Calu3 (cell line): ENCODE results near the gene CAPN11. TPM values are rescaled to one million over a fixed set of nuclear protein-coding genes. Genes with fewer than 3 reads are reported as not detected.

ENCODE experiments used
- BruUV-seq: library from RNA; stranded (reverse); fragments of 400-500 nt; replicated peaks from 2 replicates; lab custom pipeline; 2021; lab: Mats Ljungman, UMichigan
- CTCF ChIA-PET: fragments of 300-600 bp; sonication (Branson Sonifier 250); formaldehyde crosslinking; loops from one replicate; lab custom pipeline; 2022; ENCODE audit warnings: antibody characterized with exemption; lab: Charles Lee
- DNase-seq: peaks from one replicate; pipeline ENCODE4 v3.0.0; 2022
- H3K27ac Mint-ChIP-seq: one replicate; pipeline ENCODE4 v1.8.0; 2022; ENCODE audit warnings: mixed read lengths; ENCODE audit not compliant: unreplicated experiment
- H3K27me3 Mint-ChIP-seq: one replicate; pipeline ENCODE4 v1.8.0; 2022; ENCODE audit warnings: mixed read lengths; ENCODE audit not compliant: unreplicated experiment
- H3K36me3 Mint-ChIP-seq: one replicate; pipeline ENCODE4 v1.8.0; 2022; ENCODE audit warnings: mild to moderate bottlenecking, moderate library complexity, mixed read lengths; ENCODE audit not compliant: insufficient read depth, unreplicated experiment
- H3K4me1 Mint-ChIP-seq: one replicate; pipeline ENCODE4 v1.8.0; 2022; ENCODE audit warnings: mild to moderate bottlenecking, low read depth, mixed read lengths; ENCODE audit not compliant: unreplicated experiment
- H3K4me3 Mint-ChIP-seq: one replicate; pipeline ENCODE4 v1.8.0; 2022; ENCODE audit warnings: mild to moderate bottlenecking, low read depth, moderate library complexity, mixed read lengths; ENCODE audit not compliant: unreplicated experiment
- H3K9me3 Mint-ChIP-seq: one replicate; pipeline ENCODE4 v1.8.0; 2022; ENCODE audit warnings: low read depth, mixed read lengths; ENCODE audit not compliant: unreplicated experiment
- CTCF ChIP-seq: fragments of 200-600 bp; IDR thresholded peaks from one replicate; pipeline ENCODE4 v1.8.0; 2022; ENCODE audit warnings: antibody characterized with exemption; ENCODE audit not compliant: unreplicated experiment
- intact Hi-C: fragments of 100-400 bp; cut with micrococcal nuclease; formaldehyde crosslinking; loops from one replicate; pipeline ENCODE4 v1.10.0; 2022; ENCODE audit not compliant: unreplicated experiment
- total RNA-seq: library from RNA; stranded (reverse); gene quantifications from 2 replicates; pipeline ENCODE4 v1.2.3, GENCODE V29; 2022

Gene CAPN11
- total RNA-seq, 1 experiment from 2014 or later, result not detected

- BruUV-seq, result no TSS peak
- H3K27ac Mint-ChIP-seq, result no peak overlapping the region
These were observed 43.8 kb downstream of the CAPN11 start for GRCh38 chr6:44202332-44202971.

GRCh38 chr6:44202972-44203750, 44.5 kb downstream of the CAPN11 start:
- H3K27me3 Mint-ChIP-seq, result no peaks in the 10 kb centered on the region
- CTCF ChIA-PET, result interaction anchor here (0.7 to 1.8 kb wide), 3 partner anchors 10 to 21 kb away, joined by 3 to 7 read pairs (median 7); no protein-coding TSS in a partner anchor
- peaks cover 21% of the 10 kb centered on the region for H3K4me1 Mint-ChIP-seq
- BruUV-seq, result no TSS peak
- intact Hi-C loops, result no loop called here
- H3K27ac Mint-ChIP-seq, result no peak overlapping the region
- TF ChIP-seq CTCF, result no peak
- DNase-seq, result no peak
- H3K4me3 Mint-ChIP-seq, result no peak overlapping the region
- no peaks in the 10 kb centered on the region for H3K36me3 Mint-ChIP-seq
- H3K9me3 Mint-ChIP-seq, result no peaks in the 10 kb centered on the region

More at GRCh38 chr6:44202332-44202971, 43.8 kb downstream of the CAPN11 start:
- Mint-ChIP-seq H3K27me3 (no peaks in the 10 kb centered on the region), H3K9me3 (no peaks in the 10 kb centered on the region), H3K36me3 (no peaks in the 10 kb centered on the region), H3K4me1 (peaks cover 21% of the 10 kb centered on the region), H3K4me3 (no peak overlapping the region)
- DNase-seq, result no peak
- no peak for TF ChIP-seq CTCF
- CTCF ChIA-PET, result interaction anchor here (0.7 to 1.8 kb wide), 3 partner anchors 9 to 22 kb away, joined by 3 to 7 read pairs (median 7); no protein-coding TSS in a partner anchor
- intact Hi-C loops, result no loop called here

GRCh38 chr6:44203955-44204354, 45.3 kb downstream of the CAPN11 start:
- no TSS peak for BruUV-seq
- intact Hi-C loops, result no loop called here
- no peak overlapping the region for H3K27ac Mint-ChIP-seq
- CTCF ChIA-PET, result interaction anchor here (1.5 to 1.8 kb wide), 2 partner anchors 11 to 18 kb away, joined by 3 to 7 read pairs; no protein-coding TSS in a partner anchor
- H3K9me3 Mint-ChIP-seq, result no peaks in the 10 kb centered on the region
- TF ChIP-seq CTCF, result no peak
- H3K36me3 Mint-ChIP-seq, result no peaks in the 10 kb centered on the region
- H3K4me1 Mint-ChIP-seq, result peaks cover 21% of the 10 kb centered on the region
- no peaks in the 10 kb centered on the region for H3K27me3 Mint-ChIP-seq
- no peak overlapping the region for H3K4me3 Mint-ChIP-seq
- peak; percentile 49 for DNase-seq

GRCh38 chr6:44207966-44208365, 49.3 kb downstream of the CAPN11 start:
- no peak overlapping the region for H3K4me3 Mint-ChIP-seq
- TF ChIP-seq CTCF, result no peak
- H3K27me3 Mint-ChIP-seq, result no peaks in the 10 kb centered on the region
- intact Hi-C loops, result no loop called here
- H3K4me1 Mint-ChIP-seq, result peaks cover 21% of the 10 kb centered on the region
- no peak overlapping the region for H3K27ac Mint-ChIP-seq
- BruUV-seq, result no TSS peak
- no peak for DNase-seq
- H3K9me3 Mint-ChIP-seq, result no peaks in the 10 kb centered on the region
- H3K36me3 Mint-ChIP-seq, result no peaks in the 10 kb centered on the region
- CTCF ChIA-PET, result interaction anchor here (0.6 to 1.2 kb wide), 3 partner anchors 18 to 894 kb away, joined by 3 to 5 read pairs (median 4); no protein-coding TSS in a partner anchor
